GM21367 (cell line): ENCODE measurements around the gene TRMT112.
"Not testable (repeated sequence)": the region's sequence is repeated elsewhere in the genome, so short reads cannot be mapped to it uniquely, and the experiment has no call there.

Experiments
- ATAC-seq: cut with Tn5 transposase; IDR thresholded peaks from one replicate; pipeline ENCODE4 v1.9.1; 2021; ENCODE audit not compliant: unreplicated experiment

The TRMT112 gene

DNA sequence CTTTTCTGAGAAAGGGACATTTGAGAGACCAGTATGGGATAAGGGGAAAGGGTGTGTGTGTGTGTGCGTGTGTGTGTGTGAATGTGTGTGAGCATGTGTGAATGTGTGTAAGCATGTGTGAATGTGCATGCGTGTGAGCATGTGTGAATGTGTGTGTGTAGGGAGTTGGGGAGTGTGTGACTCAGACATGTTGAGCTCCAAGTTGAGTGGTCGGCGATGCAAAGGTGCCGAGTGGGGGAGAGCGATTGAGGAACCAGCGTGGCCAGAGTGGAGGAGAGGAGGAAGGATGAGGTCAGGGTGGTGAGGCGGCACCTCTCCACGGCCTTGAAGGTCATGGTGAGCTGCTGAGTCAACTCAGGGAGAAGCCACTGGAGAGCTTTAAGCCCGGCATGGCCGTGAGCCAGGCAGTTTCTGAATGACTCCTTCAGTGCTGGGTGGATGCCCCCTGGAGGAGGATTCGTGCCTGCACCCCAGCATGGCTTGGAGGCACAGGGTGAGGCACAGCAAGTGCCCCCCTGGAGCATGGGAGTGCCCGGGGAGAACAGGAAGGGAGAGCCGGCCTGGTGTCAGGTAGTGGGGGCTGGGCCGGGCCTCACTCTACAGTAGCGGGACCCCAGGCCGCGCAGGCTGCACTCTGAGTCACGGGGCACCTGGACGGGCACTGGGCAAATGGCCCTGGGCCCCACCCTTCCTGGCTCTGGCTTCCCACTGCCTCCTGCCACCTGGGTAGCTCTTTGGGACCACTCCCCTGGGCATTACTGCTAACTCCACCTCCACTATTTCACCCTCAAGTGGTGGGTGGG, 14.4 kb upstream of the TRMT112 start:
- ATAC-seq, result no peak

DNA sequence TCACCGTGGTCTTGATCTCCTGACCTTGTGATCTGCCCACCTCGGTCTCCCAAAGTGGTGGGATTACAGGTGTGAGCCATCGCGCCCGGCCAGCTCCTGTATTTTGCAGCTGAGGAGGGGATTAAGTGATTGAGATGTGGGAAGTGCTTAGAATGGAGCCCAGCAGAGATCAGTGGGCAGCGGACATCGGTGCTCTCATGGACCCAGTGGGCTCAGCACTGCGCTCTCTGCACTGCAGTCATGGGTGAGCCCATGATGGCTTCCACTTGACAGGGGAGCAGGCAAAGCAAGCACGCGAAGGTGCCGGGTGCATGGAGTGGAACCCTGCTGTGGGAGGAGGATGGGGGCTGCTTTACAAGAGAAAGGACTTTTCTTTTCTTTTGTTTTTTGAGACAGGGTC, 13.5 kb upstream of the TRMT112 start:
- ATAC-seq, result no peak

DNA sequence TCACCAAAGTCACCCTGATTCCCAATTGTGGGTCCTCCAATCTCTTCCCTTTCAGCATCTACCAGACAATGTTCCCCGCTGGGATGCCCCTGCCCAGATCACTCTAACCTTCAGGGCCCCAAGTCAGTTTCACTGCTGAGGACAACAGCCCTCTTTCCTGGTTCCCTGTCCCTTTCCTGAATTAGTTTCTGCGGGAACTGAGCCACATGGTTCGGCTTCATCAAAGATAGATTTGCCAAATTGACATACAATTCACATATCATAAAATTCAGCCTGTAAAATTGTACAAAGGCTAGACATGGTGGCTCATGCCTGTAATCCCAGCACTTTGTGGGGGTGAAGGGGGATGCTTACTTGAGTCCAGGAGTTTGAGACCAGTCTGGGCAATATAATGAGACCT, 10.6 kb upstream of the TRMT112 start:
- no peak for ATAC-seq

DNA sequence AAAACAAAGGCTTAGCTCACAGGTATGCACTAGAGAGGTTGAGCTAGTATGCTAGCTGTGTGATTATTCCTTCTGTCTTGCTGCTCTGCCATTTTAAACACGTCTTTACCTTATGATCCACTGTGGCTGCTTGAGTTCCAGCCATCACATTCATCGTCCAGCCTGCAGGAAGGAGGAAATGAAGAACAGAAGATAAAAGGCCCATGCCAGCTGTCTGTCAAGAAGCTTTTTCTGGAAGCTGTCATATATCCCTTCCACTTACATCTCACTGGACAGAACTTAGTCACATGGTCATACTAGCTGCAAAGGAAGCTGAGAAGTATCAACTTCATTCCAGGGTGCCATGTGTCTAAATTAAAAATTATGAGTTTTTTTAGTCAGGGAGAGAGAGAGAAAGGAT, 10.0 kb upstream of the TRMT112 start:
- no peak for ATAC-seq

DNA sequence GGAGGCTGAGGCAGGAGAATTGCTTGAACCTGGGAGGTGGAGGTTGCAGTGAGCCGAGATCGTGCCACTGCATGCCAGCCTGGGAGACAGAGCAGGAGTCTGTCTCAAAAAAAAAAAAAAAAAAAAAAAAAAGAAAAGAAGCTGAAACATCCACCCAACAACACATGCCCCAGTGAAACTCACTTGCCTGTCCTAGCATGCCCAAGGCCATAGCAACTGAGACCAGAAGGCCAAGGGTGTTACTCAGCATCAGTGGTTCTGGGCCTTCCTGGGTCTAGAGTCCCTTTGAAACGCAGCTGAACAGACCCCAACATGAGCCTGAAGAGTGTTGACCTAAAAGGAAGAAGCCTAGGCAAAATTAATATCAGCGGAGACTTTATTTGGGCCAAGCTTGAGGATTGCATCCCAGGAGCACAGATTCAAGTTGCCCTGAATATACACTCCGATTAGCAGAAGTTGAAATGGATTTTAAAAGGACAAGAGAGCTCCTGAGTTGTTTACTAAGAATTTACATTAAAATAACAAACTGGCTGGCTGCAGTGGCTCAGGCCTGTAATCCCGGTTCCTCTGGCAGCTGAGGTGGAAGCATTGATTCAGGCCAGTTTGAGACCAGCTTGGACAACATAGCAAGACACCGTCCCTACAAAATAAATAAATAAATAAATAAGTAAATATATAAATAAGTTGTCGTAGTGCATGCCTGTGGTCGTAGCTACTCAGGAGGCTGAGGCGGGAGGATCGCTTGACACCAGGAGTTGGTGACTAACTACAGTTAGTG, 7.5 kb upstream of the TRMT112 start:
- ATAC-seq, result no peak

DNA sequence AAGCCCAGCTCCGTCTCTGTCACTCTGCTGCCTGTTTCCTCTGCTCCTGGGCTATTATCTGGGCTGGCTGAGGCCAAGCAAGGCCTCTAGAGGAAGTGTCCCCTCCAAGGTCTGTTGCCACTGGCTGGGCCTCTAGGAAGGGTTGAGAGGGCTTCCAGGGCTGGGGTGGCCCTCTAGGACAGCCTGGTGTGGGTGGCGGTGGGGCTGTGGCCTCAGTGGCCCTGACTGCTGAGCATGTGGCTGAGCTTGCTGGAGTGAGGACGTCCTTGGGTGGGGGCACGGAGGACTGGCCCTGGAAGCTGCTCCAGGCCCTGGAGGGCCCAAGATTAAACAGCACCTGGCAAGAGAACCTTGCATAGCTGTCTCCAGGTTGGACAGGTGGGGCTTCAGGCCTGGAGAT, 6.6 kb upstream of the TRMT112 start:
- ATAC-seq, result not testable (repeated sequence)

DNA sequence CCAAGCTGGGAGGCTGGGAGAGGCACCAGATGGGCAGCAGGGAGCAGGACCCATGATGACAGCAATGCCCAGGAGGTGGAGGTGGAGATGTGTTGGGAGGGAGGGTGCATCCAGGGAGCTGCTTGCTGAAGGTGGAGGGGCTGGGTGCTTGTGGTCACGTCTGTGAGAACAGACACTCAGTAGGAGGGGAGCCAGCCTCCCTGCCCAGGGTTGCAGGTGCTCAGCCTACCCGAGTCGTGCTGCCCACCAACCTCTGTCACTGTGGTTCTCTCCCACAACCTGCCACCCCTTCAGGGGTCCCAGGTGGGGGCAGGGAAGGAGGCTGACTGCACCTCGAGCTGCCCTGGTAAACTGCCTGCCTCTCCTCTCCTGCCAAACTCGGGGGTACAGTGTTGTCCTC, 6.0 kb upstream of the TRMT112 start:
- ATAC-seq, result no peak

DNA sequence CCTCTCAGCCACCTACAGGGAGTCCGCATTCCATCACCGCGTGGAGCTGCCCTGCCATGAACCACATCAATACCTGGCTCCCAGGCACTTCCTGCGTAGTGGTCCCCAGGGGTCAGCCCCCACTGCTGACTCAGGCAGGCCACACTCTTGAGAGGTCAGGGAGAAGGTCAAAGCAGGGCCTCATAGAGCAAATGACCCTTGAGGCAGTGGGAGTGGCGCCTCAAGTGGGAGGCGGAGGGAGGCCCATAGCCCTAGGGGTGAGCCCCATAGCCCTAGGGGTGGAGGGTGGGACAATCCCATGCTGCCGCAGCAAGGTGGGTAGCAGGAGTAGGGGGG, 5.5 kb upstream of the TRMT112 start:
- no peak for ATAC-seq

DNA sequence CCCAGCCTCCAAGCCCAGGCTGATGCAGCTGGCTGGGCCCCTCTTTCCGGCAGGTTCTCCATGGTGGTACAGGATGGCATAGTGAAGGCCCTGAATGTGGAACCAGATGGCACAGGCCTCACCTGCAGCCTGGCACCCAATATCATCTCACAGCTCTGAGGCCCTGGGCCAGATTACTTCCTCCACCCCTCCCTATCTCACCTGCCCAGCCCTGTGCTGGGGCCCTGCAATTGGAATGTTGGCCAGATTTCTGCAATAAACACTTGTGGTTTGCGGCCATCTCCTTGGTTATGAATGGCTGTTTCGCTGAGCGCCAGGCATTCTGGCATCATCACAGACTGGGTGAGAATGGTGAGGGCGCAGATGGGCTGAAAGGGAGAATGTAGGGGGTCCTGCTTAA, 4.2 kb upstream of the TRMT112 start:
- no peak for ATAC-seq

DNA sequence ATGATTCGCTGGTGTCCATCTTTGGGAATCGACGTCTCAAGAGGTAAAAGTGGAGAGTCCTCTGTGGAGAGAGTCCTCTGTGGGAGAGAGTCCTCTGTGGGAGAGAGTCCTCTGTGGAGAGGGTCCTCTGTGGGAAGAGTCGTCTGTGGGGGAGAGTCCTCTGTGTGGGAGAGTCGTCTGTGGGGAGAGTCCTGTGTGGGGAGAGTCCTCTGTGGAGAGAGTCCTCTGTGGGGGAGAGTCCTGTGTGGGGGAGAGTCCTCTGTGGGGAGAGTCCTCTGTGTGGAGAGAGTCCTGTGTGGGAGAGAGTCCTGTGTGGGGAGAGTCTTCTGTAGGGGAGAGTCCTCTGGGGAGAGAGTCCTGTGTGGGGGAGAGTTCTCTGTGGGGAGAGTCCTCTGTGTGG, 3.7 kb upstream of the TRMT112 start:
- no peak for ATAC-seq

DNA sequence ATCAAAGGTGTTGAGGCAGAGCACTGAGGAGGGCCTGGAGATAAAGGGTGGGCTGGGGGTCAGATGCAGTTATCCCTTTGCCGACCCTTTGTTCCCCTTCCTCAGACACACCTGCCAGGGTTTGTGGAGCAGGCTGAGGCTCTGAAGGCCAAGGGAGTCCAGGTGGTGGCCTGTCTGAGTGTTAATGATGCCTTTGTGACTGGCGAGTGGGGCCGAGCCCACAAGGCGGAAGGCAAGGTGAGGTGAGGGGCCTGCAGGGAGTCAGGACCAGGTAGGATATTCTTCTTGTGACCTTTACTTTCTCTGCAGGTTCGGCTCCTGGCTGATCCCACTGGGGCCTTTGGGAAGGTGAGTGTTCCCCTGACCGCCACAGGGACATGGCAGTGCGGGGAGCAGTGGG, 3.2 kb upstream of the TRMT112 start:
- no peak for ATAC-seq

DNA sequence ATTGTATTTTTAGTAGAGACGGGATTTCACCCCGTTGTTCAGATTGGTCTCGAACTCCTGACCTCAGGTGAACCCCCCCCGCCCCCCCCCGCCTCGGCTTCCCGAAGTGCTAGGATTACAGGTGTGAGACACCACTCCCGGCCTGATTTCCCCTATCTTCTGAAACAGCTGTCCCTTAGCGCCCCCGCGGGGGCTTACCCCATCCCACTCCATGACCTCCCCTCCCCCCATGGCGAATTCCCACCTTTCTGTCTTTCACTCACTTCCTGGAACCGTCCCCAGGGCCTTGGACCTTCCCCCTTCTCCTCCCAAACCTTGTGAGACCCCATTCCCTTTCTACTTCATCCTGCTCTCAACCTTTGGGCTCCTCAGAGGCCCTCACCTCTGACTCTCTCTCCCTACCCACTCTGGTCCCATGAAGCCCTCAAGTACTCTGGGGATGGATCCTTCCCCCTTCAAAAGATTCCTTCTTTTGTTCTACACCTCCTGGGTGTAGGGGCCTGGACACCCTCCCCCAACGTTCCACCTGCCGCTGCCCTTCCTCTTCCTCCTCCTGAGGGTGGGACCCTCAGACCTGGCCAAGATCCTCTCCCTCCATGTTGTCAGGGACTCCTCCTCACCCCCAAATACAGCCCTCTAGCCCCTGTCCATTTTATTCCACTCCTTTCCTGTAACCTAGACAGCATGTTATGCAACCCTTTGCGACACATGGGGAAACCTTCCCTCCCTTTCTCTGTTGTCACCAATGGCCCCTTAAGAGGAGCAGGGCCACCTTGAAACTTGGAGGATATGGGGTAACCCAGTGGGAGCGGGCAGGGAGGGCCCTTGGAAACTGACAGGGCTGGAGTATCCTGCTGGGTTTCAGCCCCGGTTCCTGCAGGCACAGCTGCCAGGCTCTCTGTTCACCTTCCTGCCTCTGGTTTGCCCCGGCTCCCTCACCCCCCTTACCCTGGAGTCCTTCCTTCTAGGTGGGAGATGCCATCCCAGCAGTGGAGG, 1.7 kb upstream of the TRMT112 start:
- no peak for ATAC-seq

DNA sequence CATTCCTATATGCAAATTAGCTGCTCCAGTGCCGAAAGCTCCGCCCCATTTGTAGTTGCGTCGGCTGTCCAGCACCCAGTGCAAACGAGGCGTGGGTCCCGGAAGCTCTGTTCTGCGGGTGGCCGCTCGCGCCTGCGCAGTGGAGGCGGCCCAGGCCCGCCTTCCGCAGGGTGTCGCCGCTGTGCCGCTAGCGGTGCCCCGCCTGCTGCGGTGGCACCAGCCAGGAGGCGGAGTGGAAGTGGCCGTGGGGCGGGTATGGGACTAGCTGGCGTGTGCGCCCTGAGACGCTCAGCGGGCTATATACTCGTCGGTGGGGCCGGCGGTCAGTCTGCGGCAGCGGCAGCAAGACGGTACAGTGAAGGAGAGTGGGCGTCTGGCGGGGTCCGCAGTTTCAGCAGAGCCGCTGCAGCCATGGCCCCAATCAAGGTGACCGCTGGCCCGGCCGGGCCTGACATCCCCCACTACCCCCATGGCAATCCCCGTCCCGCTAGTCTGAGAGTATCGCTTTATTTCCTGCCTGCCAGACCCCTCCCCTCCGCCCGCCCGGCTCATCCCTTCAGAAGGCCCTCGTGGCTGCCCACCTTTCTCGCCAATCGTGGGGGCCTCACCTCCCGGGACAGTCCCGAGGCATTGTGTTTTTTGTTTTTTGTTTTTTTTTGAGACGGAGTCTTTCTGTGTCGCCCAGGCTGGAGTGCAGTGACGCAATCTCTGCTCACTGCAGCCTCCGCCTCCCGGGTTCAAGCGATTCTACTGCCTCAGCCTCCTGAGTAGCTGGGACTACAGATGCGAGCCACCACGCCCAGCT, 804 bp upstream of the TRMT112 start, which contains the start of gene PRDX5:
PRDX5 (plus strand) TSS at position 161 of the 805 bp plus-strand sequence; CDS start at position 256, 95 bp downstream.
- ATAC-seq, result peak; percentile 46

DNA sequence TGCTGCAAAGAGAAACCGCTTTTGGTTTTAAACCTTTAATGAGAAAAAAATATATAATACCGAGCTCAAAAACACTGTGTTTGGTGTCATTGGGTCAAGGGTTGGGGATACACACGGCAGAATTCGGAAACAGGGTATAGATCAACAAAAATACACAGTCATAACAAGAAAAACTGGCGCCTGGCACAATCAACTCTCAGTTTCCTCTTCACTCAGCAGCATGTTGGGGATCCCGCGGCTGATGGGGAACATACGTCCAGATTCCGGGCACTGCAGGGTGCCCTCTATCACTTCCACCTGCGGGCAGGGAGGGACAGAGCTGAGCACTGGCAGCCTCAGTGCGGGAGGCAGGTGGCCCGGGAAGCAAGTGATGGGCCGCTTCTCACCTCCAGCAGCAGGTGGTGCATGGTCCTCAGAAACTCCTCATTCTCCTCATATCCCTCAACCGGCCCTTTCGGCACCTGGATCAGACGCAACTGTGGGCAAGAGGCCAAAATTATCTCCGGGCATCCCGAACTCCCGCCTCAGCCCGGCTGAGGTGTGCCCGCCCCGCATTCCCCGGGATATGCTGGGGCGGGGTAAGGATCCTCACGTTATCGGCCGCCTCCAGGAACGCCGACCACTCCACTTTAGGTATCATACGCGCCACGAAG, 561 bp downstream of the TRMT112 start:
- ATAC-seq, result peak; percentile 14

DNA sequence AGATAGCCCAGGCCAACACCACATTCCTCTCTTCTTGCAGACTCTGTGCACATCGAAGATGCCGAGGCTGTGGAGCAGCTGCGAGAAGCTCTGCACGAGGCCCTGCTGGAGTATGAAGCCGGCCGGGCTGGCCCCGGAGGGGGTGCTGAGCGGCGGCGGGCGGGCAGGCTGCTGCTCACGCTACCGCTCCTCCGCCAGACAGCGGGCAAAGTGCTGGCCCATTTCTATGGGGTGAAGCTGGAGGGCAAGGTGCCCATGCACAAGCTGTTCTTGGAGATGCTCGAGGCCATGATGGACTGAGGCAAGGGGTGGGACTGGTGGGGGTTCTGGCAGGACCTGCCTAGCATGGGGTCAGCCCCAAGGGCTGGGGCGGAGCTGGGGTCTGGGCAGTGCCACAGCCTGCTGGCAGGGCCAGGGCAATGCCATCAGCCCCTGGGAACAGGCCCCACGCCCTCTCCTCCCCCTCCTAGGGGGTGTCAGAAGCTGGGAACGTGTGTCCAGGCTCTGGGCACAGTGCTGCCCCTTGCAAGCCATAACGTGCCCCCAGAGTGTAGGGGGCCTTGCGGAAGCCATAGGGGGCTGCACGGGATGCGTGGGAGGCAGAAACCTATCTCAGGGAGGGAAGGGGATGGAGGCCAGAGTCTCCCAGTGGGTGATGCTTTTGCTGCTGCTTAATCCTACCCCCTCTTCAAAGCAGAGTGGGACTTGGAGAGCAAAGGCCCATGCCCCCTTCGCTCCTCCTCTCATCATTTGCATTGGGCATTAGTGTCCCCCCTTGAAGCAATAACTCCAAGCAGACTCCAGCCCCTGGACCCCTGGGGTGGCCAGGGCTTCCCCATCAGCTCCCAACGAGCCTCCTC, 1.5 kb downstream of the TRMT112 start:
- not testable (repeated sequence) for ATAC-seq

DNA sequence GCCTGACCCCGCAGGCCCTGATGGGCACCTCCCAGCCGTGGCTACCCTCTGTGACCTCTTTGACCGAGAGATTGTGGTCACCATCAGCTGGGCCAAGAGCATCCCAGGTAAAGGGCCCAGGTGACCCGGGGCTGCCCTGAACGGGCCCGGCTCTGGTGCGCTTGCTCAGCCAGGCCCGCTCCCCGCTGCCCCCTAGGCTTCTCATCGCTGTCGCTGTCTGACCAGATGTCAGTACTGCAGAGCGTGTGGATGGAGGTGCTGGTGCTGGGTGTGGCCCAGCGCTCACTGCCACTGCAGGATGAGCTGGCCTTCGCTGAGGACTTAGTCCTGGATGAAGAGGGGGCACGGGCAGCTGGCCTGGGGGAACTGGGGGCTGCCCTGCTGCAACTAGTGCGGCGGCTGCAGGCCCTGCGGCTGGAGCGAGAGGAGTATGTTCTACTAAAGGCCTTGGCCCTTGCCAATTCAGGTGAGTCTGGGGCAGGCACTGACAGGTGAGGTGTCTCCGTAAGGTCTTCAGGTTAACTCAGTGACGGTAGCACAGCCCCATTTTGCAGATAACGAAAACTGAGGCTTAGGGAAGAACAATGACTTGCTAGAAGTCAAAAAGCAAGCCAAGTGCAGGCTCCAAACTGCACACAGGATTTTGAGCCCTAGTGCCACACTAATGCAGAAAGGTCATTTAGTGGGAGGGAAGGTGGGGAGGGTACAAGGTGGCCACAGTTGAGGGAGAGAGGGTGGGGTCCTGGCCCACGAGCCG, 2.4 kb downstream of the TRMT112 start:
- ATAC-seq, result no peak

DNA sequence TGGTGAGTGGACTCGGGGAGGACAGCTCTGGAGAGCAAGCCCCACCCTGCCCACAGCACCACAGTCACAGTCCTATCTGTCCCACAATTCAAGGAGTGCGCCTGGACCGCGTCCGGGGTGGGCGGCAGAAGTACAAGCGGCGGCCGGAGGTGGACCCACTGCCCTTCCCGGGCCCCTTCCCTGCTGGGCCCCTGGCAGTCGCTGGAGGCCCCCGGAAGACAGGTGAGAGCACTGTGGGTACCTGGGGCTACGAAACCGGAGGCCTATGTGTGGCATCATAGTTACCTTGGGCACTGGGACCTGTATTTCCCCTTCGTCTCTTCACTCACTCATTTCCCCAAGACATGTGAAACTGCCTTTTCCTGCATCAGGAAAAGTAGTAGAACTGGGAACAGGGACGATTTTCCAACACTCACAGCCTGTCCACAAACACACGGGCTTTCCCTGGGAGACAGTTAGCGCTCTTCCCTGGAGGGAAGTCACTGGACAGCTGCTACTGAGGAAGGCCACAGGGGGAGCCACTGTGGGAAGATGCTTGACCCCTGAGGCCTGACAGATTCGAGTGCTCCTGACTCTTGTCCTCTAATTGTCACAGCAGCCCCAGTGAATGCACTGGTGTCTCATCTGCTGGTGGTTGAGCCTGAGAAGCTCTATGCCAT, 3.1 kb downstream of the TRMT112 start:
- ATAC-seq, result no peak
